KBM-7 (cell line): ENCODE data around the gene PTCH2.
A peak's percentile ranks its signal among the peaks of the same experiment; 100 is the strongest.
"Not testable (repeated sequence)": the region's sequence is repeated elsewhere in the genome, so short reads cannot be mapped to it uniquely, and the experiment has no call there.

ENCODE experiments used
- DNase-seq: peaks from one replicate; pipeline ENCODE4 v3.0.0-alpha.2; 2015
- in situ Hi-C: fragments of 300-500 bp; cut with MboI; formaldehyde crosslinking; loops from 2 replicates; pipeline ENCODE4 v1.14.3; 2020; ENCODE audit warnings: low sequenced_read_pairs, low pct_unique_long_range_greater_than_20kb, mixed read lengths

PTCH2 gene

DNA sequence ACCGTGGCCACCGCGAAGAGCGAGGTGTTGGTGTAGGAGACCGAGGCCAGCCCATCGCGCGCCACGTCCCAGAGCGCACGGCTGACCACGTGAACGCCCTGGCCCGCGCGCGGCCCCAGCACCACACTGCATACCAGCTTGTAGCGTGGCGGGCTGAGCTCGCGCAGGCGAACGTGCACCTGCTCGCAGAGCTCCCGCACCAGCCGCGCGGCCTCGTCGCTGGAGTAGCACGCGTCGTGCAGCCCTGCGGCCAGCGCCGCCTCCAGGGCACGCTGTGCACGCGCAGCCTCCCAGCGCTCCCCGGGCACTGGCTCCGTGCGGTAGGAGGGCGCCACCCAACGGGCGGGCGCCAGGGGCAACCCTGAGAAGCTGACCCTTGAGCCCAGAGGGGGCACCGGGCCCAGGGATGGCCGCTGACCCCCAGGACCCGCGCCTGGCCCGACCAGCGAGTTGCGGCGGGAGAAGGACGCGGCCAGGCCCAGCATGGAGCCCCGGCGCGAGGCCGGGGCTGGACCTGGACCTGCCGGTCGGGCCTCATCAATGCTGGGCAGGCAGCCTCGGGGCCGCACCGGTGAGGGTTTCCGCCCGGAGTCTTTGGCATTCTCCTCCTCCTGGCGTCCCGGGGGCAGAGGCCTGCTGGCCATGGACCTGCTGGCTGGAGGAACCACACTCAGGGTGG lies 36.9 kb downstream of the PTCH2 start:
- no peak for DNase-seq
- in situ Hi-C loops: no loop called here

DNA sequence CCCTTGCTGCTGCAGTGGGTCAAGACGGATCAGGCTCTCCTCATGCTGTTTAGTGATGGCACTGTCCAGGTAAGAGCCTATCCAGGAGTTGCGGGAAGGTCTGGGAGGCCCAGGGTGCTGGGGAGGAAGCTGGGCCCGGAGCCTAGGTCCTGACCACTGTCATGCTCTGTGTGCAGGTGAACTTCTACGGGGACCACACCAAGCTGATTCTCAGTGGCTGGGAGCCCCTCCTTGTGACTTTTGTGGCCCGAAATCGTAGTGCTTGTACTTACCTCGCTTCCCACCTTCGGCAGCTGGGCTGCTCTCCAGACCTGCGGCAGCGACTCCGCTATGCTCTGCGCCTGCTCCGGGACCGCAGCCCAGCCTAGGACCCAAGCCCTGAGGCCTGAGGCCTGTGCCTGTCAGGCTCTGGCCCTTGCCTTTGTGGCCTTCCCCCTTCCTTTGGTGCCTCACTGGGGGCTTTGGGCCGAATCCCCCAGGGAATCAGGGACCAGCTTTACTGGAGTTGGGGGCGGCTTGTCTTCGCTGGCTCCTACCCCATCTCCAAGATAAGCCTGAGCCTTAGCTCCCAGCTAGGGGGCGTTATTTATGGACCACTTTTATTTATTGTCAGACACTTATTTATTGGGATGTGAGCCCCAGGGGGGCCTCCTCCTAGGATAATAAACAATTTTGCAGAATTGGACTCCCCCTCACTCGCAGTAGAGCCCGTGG lies 37.6 kb downstream of the PTCH2 start:
- in situ Hi-C loops: no loop called here
- DNase-seq: no peak

DNA sequence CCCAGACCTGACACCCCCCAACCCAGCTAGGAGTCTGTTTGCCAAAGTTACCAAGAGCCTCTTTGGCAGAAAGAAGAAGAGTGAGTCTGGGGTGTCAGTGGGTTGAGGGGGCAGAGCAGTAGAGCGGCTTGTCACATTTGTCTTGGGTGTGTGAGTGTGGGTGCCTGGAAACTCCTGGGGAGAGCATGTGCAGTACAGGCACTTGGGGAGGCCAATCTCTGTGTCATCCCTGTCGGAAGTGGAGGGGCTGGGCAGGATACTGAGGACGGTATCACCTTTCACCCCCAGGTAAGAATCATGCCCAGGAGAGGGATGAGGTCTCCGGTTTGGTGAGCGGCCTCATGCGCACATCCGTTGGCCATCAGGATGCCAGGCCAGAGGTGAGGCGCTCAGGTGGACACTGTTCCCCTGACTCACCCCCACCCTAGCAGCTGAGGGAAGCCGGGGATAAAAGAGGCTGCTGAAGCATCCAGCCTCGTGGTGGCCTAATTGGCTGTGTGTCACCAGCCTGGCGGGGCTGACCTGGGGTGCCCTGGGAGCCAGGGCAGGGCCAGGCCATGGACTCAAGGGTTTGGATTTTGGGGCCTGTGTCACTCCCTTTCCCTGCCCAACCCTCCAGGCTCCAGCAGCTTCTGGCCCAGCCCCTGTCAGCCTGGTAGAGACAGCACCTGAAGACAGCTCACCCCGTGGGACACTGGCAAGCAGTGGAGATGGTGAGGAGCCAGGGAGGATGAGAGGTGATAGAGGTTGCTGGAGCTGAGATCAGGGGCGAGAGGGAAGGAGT lies 39.5 kb downstream of the PTCH2 start:
- in situ Hi-C loops: no loop called here
- DNase-seq: no peak

DNA sequence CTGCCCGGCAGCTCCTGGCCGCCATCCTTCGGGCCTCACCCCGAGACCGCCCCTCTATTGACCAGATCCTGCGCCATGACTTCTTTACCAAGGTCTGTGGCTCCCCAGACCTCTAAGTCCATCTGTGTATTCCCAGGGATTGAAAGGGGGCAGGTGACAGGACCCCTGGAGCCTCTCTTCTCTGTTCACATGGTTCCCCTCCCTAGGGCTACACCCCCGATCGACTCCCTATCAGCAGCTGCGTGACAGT lies 40.1 kb downstream of the PTCH2 start:
- in situ Hi-C loops: no loop called here
- no peak for DNase-seq

DNA sequence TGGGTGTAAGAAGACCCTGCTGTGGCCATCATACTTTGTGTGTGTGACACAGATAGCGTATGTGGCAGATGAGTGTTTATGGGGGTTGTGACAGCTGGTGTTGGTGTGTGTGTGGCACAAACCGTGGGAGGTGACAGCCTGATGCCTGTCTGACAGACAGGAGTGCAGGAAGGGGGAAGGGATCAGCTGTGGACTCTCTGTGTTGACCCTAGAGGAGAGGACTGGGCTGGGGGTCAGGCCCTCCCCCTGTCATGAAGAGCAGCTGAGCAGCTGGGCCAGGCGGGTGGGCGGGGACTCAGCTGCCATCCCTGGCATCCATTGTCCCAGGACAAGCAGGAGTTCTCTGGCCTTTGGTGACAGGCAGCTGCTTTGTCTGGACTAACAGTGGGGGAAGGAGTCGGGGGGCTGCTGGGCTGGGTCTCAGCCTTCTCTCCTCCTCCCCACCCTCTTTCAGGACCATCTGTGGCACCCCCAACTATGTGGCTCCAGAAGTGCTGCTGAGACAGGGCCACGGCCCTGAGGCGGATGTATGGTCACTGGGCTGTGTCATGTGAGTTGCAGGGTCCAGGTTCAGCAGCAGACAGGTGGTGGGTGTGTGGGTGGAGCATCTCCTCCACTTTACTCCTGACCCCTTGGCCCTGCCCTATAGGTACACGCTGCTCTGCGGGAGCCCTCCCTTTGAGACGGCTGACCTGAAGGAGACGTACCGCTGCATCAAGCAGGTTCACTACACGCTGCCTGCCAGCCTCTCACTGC lies 40.6 kb downstream of the PTCH2 start:
- in situ Hi-C loops: no loop called here

DNA sequence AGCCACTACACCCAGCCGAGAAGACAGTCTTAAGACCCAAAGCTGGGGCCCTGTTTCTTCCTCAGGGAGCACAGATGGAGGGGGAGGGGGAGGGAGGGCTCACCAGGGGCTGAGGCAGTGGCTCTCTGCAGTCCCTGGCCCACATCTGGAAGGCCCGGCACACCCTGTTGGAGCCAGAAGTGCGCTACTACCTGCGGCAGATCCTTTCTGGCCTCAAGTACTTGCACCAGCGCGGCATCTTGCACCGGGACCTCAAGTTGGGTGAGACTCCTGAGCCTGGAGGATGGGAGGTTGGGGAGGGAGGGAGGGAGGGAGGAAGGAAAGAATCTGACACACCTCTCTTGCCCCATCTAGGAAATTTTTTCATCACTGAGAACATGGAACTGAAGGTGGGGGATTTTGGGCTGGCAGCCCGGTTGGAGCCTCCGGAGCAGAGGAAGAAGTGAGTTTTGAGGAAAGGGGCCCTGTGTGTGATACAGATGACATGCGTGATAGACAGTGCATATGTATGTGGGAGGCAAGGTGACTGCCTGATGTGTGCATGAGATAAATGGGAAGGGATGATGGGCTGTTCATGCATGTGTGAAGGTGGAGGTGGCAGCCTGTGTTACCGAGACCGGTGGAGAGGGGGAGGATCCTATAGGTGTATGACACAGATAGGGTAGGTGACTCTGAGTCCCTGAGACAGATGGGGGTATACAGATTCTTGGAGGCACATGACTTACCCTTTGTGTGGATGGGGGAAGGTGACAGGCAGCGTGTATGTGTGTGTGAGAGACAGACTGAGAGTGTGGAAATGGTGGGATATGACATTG lies 41.4 kb downstream of the PTCH2 start:
- in situ Hi-C loops: no loop called here
- no peak for DNase-seq

More for the DNA sequence above, 40.6 kb downstream of the PTCH2 start:
- DNase-seq: no peak

DNA sequence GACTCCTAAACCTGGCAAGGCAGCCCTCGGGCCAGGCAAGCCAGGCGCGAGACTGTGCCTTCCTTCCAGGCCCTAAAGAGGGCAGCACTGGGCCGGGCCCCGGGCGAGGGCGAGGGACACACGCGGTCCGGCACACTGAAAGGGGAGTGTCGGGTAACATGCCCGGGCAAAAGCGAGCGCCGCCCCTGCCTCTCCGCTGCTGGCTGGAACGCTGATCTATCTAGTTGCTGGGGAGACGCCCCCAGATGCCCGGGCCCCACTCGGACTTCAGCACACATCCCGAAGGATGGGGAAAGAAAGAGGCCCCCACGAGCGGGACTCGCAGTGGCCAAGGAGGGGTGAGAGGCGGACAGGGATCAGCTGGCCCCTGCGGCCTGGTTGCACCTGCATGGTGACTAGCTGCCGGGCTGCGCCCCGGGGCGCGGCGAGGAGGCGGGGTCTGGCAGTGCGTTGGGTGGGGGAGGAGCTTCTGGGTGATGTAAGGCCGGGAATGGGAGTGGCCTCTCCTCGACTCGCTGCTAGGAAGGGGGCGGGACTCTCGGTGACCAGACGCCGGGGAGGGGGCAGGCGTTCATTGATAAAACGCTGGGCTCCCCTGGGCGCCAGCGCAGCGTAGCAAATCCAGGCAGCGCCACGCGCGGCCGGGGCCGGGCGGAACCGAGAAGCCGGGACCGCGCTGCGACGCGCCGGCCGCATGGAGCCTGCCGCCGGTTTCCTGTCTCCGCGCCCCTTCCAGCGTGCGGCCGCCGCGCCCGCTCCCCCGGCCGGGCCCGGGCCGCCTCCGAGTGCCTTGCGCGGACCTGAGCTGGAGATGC lies 43.1 kb downstream of the PTCH2 start, which contains the start of gene PLK3:
PLK3 (plus strand) TSS at position 608 of the 815 bp plus-strand sequence; CDS start at position 695, 87 bp downstream.
- in situ Hi-C loops: loop anchor here (25.0 kb wide), 1 partner anchor 512 kb away; no protein-coding TSS in a partner anchor
- peak; percentile 98 for DNase-seq

DNA sequence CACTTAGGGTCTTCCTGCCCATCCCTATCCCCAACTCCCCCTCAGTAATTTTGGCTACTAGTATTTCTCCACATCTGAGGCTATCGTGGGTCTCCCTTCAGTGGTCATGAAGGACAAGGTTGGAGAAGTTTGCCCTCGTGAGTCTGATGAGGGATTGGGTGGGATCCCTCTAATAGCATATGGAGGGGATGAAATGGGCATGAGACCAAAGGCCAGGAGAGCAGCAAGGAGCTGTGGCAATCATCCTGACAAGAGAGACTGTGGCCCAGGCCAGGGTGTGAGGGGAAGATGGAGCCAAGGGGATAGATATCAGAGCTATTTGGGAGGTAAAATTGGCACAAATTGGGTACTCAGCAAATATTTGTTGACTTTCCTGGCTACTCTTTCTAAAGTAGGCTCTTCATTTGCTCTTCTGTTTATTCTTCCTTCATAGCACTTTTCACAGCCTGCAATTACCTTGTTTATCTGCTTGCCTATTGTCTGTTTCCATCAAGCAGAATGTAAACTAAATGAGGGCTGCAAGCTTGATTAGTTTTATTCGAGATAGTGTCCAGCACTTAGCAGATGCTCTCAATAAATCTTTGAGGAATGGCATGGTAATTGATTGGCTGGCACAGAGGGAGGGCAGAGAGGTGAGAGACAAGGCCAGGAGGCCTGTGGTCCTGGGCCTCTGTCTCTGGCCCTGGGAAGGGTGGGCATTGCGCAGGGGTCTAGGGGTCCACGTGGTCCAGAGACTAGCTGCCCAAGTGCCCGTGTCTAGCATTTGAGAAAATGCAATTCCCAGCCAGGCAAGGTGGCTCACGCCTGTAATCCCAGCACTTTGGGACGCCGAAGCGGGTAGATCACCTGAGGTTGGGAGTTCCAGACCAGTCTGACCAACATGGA lies 44.3 kb downstream of the PTCH2 start:
- no peak for DNase-seq
- in situ Hi-C loops: loop anchor here (25.0 kb wide), 1 partner anchor 514 kb away; no protein-coding TSS in a partner anchor

DNA sequence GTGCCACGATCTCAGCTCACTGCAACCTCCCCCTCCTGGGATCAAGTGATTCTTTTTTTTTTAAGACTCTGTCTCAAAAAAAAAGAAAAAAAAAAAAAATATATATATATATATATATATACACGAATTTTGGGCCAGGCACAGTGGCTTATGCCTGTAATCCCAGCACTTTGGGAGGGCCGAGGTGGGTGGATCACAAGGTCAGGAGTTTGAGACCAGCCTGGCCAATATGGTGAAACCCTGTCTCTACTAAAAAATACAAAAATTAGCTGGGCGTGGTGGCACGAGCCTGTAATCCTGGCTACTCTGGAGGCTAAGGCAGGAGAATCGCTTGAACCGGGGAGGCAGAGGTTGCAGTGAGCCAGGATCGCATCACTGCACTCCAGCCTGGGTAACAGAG lies 45.2 kb downstream of the PTCH2 start:
- DNase-seq: not testable (repeated sequence)
- in situ Hi-C loops: loop anchor here (25.0 kb wide), 1 partner anchor 514 kb away; no protein-coding TSS in a partner anchor

DNA sequence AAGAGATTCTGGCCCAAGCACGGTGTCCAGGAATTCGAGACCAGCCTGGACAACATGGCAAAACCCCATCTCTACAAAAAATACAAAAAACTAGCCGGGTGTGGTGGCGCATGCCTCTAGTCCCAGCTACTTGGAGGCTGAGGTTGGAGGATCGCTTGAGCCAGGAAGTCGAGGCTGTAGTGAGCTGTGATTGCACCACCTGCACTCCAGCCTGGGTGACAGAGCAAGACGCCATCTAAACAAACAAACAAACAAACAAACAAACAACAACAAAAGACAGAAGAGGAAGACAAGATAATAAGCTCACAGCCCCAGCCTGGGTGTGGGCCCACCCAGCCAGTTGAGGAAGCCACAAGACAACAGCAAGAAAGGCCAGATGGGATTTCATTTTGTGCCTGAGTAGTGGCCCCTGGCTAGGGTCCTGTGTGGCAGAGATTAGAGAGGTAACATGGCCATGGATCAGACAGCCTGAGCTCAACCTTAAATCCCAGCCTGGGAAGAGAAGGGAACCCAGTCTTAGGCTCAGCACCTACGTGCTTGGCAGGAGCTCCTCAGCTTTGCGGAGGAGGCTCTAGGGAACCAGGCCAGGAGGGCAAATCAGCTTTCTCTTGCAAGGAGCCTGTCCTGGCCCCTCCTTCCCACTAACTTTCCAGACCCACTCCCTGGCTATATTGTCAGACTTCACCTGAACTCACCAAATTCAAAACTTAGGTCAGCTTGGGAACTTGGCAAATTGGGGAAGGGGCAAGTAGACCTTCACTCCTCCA lies 50.1 kb downstream of the PTCH2 start:
- DNase-seq: no peak
- in situ Hi-C loops: loop anchor here (25.0 kb wide), 1 partner anchor 519 kb away; no protein-coding TSS in a partner anchor

DNA sequence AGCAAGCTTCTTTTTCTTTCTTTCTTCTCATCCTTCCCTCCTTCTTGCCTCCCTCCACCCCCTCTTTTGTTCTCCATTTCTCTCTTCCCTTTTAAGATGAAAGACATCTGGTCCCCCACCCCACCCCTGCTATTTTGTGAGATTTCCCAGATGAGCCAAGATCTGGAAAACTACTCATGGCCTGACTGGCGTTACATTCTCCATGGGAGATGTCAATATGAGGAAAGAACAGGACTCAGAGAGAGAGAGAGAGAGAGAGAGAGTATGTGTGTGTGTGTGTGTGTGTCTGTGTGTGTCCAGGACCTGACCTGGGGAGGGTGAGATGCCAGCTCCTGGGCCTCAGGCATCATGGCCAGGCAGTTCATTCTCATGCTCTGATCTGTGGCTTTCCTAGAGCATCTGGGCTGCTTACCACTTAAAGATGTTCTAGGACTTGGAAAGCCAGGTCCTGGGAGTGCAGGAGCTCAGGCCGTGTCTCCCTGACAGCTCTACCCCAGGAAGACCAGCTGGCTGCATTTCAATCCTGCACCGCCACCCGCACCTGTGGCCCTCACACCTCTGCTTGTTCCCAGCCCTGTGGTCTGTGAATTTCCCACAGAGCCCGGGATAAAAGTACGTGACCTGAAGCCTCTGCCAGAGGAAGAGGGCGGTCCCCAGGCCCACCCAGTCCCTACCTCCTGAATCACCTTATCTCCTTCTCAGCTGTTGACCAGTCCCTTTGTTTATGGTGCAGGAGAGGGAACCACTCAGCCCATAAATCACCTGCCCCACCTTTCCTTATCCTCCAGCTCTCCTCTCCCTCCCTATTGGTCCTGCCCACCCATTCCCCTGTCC lies 51.9 kb downstream of the PTCH2 start:
- no peak for DNase-seq
- in situ Hi-C loops: loop anchor here (25.0 kb wide), 1 partner anchor 521 kb away; no protein-coding TSS in a partner anchor

DNA sequence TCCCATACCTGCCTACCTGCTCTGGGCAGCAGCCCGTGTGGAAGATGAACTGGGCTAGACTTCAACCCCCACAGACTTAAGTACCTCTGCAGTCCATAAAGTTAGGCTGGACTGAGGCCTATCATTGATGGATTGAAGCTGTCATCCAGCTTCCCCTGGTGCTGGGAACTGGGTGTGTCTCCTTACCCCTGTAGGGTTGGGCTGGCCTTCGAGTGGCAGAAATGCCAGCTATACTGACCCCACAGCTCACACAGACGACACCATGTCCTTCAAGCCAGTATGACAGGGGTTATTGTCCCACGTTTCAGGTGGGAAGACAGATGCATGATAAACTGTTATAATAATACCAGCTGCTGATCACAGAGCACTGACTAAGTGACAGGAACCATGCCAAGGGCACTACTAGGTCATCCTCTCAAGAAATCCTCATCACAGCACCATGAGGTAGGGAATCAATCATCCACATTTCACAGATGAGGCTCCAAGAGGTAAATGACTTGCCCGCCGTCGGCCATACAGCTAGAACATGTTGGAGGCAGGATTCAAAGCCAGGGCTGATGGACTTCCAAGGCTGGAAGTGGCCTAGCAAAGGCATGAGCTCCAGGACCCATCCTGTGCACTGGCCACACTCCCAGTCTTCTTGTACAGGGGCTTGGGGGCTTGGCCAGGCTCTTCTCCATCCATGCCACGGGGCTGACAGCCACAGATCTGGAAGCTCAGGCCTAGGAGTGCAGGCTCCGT lies 54.8 kb downstream of the PTCH2 start, which contains the start of gene BEST4:
BEST4 (minus strand) TSS at position 51 of the 741 bp plus-strand sequence. CDS start 465 bp downstream, outside the sequence.
- in situ Hi-C loops: loop anchor here (25.0 kb wide), 1 partner anchor 524 kb away; no protein-coding TSS in a partner anchor
- no peak for DNase-seq

DNA sequence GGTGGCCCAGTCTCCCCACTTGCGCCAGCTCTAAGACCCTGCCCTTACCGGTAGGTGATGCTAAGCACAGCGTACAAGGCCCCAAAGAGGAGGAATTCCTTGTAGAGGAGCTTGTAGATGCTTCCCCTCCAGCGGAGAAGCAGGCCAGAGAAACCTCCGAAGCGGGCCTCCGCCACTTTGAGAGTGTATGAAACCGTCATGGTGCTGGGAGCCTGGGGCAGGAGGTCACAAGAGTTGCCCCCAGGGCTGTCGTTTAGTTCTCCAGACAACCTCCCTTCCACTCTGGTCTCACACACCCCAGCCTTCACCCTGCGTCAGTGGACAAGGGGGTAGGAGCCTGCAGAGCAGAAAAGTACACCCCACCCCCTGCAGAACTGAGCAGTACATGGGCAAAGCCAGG lies 55.5 kb downstream of the PTCH2 start:
- in situ Hi-C loops: loop anchor here (25.0 kb wide), 1 partner anchor 525 kb away; no protein-coding TSS in a partner anchor
- DNase-seq: no peak

DNA sequence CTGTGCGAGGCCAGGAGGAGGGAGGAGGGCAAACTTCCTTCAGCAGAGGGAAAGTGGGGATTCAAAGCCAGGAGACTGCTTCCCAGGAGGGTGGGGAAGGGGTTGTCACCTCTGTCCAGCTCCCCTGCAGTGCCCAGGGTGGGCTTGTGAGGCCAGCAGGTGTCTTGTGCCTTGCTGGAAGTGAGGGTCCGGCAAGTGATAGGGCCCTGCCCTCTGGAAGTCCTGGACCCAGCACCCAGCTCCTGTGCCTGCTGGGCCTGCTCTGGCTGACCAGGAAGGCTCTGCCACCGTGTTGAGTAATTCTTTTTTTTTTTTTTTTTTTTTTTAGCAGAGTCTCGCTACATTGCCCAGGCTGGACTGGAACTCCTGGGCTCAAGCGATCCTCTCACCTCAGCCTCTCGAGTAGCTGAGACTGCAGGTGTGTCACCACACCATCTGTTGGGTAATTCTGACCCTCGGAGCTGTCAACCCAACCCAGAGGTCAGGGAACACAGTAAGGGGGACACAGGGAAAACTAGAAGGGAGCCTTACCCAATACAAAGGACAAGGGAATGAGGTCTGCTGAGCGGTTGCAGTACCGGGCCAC lies 56.1 kb downstream of the PTCH2 start:
- DNase-seq: no peak
- in situ Hi-C loops: loop anchor here (25.0 kb wide), 1 partner anchor 525 kb away; no protein-coding TSS in a partner anchor
